ENCODE data around the gene S1PR4.
A peak's percentile ranks its signal among the peaks of the same experiment; 100 is the strongest.

S1PR4 gene

DNA sequence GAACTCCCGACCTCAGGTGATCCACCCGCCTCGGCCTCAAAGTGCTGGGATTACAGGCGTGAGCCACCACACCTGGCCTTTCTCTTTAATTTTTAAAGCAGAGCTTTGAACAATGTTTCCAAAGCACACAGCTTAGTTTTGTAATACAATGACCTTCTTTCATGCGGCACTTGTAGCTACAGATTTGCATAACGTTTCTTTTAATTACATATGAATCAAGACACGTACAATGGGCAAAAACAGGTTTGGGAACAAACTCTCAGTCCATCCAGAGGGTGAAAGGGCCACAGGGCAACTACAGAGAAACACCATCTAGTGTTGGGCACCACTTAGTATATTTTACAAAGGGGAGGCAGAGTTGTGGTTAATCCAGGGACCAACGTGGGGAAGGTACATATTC is 19.0 kb upstream of the S1PR4 start:
- TF ChIP-seq CTCF (conservative IDR thresholded peaks at IDR 0.05; ENCODE audit: control insufficient read depth, insufficient read depth, low read depth, low read length), result no peak
- no peak for DNase-seq (ENCODE audit: low read depth)
- H3K4me3 ChIP-seq (ENCODE audit: control insufficient read depth, low read depth, low read length), result no peak overlapping the region

DNA sequence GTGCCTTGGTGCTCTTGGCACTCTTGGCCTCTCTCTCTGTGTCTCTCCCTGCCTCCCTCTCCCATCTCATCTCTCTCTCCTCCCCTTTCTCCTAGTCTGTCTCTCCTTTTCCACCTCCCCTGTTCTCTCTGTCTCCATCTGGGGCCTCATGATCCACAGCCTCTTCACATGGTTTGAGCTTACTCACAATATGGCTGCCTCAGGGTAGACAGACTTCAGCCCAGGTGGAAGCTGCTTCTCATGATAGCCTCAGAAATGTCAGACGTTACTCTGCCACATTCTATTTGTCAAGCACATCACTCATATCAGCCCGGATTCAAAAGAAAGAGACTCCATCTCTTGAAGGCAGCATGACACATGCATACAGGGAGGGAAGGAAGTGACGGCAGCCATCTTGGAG is 18.4 kb upstream of the S1PR4 start:
- no peak for TF ChIP-seq CTCF (conservative IDR thresholded peaks at IDR 0.05; ENCODE audit: control insufficient read depth, insufficient read depth, low read depth, low read length)
- H3K4me3 ChIP-seq (ENCODE audit: control insufficient read depth, low read depth, low read length), result no peak overlapping the region
- no peak for DNase-seq (ENCODE audit: low read depth)

- no peak overlapping the region for H3K4me3 ChIP-seq (ENCODE audit: control insufficient read depth, low read depth, low read length)
- DNase-seq (ENCODE audit: low read depth), result peak; percentile 72
- TF ChIP-seq CTCF (conservative IDR thresholded peaks at IDR 0.05; ENCODE audit: control insufficient read depth, insufficient read depth, low read depth, low read length), result no peak
Observed at GRCh38 chr19:3161453-3161852, 17.1 kb upstream of the S1PR4 start.

DNA sequence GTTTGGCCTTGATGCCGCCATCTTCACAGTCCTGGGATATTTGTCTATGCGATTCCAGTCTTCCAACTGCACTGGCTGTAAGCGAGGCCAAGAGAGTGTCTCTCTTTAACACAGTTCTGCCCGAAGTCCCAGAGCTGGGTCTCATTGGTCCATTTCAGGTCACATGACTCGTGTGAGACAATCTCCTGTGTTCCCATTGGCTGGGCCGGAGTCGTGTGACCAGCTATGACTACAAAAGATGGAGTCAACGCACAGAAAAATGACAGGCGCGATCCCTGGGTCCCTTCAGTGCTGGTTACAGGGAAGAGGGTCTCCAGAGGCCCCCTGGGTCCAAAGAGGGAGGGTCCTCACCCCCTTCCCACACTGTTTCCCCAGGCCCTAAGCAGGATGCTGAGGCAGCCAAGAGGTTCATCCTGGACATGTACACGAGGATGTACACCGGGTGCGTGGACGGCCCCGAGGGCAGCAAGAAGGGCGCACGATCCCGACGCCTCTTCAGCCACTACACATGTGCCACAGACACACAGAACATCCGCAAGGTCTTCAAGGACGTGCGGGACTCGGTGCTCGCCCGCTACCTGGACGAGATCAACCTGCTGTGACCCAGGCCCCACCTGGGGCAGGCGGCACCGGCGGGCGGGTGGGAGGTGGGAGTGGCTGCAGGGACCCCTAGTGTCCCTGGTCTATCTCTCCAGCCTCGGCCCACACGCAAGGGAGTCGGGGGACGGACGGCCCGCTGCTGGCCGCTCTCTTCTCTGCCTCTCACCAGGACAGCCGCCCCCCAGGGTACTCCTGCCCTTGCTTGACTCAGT is 15.9 kb upstream of the S1PR4 start:
- no peak overlapping the region for H3K4me3 ChIP-seq (ENCODE audit: control insufficient read depth, low read depth, low read length)
- peak; percentile 42 for DNase-seq (ENCODE audit: low read depth)
- no peak for TF ChIP-seq CTCF (conservative IDR thresholded peaks at IDR 0.05; ENCODE audit: control insufficient read depth, insufficient read depth, low read depth, low read length)

DNA sequence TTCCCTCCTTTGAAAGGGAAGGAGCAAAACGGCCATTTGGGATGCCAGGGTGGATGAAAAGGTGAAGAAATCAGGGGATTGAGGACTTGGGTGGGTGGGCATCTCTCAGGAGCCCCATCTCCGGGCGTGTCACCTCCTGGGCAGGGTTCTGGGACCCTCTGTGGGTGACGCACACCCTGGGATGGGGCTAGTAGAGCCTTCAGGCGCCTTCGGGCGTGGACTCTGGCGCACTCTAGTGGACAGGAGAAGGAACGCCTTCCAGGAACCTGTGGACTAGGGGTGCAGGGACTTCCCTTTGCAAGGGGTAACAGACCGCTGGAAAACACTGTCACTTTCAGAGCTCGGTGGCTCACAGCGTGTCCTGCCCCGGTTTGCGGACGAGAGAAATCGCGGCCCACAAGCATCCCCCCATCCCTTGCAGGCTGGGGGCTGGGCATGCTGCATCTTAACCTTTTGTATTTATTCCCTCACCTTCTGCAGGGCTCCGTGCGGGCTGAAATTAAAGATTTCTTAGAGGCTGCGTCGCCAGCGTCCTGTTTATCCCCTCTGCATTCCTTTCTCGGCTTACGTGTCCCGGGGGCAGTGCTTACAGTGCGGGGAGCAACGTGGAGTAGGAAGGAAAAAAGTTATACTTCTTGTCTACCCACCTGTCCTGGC is 15.2 kb upstream of the S1PR4 start:
- peak; percentile 95 for TF ChIP-seq CTCF (conservative IDR thresholded peaks at IDR 0.05; ENCODE audit: control insufficient read depth, insufficient read depth, low read depth, low read length)
- H3K4me3 ChIP-seq (ENCODE audit: control insufficient read depth, low read depth, low read length), result no peak overlapping the region
- DNase-seq (ENCODE audit: low read depth), result peak; percentile 54

- TF ChIP-seq CTCF (conservative IDR thresholded peaks at IDR 0.05; ENCODE audit: control insufficient read depth, insufficient read depth, low read depth, low read length), result no peak
- H3K4me3 ChIP-seq (ENCODE audit: control insufficient read depth, low read depth, low read length), result no peak overlapping the region
- no peak for DNase-seq (ENCODE audit: low read depth)
Observed at GRCh38 chr19:3163943-3164342, 14.6 kb upstream of the S1PR4 start.
